Measurements from ENCODE around the gene MYO5A.

DNA sequence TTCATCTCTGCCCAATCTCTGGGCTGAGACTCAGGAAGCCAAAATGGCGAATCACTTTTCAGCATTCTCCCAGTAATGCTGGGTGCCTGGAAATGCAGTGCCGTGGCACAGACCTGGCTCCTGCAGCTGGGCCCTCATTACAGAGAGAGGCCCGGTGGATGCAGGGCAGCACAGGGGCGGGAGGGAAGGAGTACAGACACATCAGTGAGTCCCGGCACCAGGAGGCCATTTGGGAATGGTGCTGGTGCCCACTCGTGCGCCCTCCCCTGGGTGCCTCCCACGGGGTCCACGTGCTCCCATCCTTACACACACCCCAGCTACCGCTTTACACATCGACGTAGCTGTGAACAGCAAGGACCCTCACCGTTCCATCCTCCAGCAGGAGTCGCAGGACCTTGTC is 246.3 kb downstream of the MYO5A start:
- TF ChIP-seq, protein P1, sequence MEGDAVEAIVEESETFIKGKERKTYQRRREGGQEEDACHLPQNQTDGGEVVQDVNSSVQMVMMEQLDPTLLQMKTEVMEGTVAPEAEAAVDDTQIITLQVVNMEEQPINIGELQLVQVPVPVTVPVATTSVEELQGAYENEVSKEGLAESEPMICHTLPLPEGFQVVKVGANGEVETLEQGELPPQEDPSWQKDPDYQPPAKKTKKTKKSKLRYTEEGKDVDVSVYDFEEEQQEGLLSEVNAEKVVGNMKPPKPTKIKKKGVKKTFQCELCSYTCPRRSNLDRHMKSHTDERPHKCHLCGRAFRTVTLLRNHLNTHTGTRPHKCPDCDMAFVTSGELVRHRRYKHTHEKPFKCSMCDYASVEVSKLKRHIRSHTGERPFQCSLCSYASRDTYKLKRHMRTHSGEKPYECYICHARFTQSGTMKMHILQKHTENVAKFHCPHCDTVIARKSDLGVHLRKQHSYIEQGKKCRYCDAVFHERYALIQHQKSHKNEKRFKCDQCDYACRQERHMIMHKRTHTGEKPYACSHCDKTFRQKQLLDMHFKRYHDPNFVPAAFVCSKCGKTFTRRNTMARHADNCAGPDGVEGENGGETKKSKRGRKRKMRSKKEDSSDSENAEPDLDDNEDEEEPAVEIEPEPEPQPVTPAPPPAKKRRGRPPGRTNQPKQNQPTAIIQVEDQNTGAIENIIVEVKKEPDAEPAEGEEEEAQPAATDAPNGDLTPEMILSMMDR (IDR thresholded peaks at IDR 0.05), result no peak
- no peak for TF ChIP-seq ZFX (IDR thresholded peaks at IDR 0.05; ENCODE audit: borderline replicate concordance)
